ENCODE measurements around the gene WHAMM. TPM values are rescaled to one million over a fixed set of nuclear protein-coding genes. Genes with fewer than 3 reads are reported as not detected.
A peak's percentile ranks its signal among the peaks of the same experiment; 100 is the strongest.
"Not testable (repeated sequence)": the region's sequence is repeated elsewhere in the genome, so short reads cannot be mapped to it uniquely, and the experiment has no call there.

WHAMM gene
- total RNA-seq, 1 experiment from 2014 or later = 4.7 TPM

- DNase-seq (ENCODE audit: low spot score) = not testable (repeated sequence)
These were observed 56.6 kb downstream of the WHAMM start for GRCh38 chr15:82865981-82866380.

GRCh38 chr15:82870727-82871320, 61.4 kb downstream of the WHAMM start:
- DNase-seq (ENCODE audit: low spot score) = no peak

- no peak for DNase-seq (ENCODE audit: low spot score)
These were observed 61.9 kb downstream of the WHAMM start for GRCh38 chr15:82871358-82871757.

- no peak for DNase-seq (ENCODE audit: low spot score)
These were observed 62.5 kb downstream of the WHAMM start for GRCh38 chr15:82871832-82872484.

- DNase-seq (ENCODE audit: low spot score) = no peak
These were observed 63.7 kb downstream of the WHAMM start for GRCh38 chr15:82873000-82873680.

- no peak for DNase-seq (ENCODE audit: low spot score)
These were observed 64.8 kb downstream of the WHAMM start for GRCh38 chr15:82874267-82874666.

- DNase-seq (ENCODE audit: low spot score) = no peak
These were observed 65.5 kb downstream of the WHAMM start for GRCh38 chr15:82874961-82875360.

- DNase-seq (ENCODE audit: low spot score) = peak; percentile 39
These were observed 66.1 kb downstream of the WHAMM start for GRCh38 chr15:82875411-82876003.

- DNase-seq (ENCODE audit: low spot score) = no peak
These were observed 68.4 kb downstream of the WHAMM start for GRCh38 chr15:82877825-82878224.

- no peak for DNase-seq (ENCODE audit: low spot score)
These were observed 68.9 kb downstream of the WHAMM start for GRCh38 chr15:82878325-82878724.

- no peak for DNase-seq (ENCODE audit: low spot score)
These were observed 71.3 kb downstream of the WHAMM start for GRCh38 chr15:82880704-82881103.

- DNase-seq (ENCODE audit: low spot score) = no peak
These were observed 72.3 kb downstream of the WHAMM start for GRCh38 chr15:82881747-82882146.

GRCh38 chr15:82882273-82882928, 73.0 kb downstream of the WHAMM start:
- DNase-seq (ENCODE audit: low spot score) = no peak

Other genes starting within 250 kb of the WHAMM start
- 10.8 and 11.3 TPM in 2 replicates for gene CPEB1, start 162.3 kb upstream of the WHAMM start, total RNA-seq (2014; rRNA removed; shearing (Covaris generic))
- 0.09 and 0.29 TPM in 2 replicates for gene AP3B2, start 99.8 kb upstream of the WHAMM start, total RNA-seq (2014; rRNA removed; shearing (Covaris generic))
- not detected in 2 replicates for gene FSD2, start 3.6 kb upstream of the WHAMM start, total RNA-seq (2014; rRNA removed; shearing (Covaris generic))
- 26.7 and 34.1 TPM in 2 replicates for gene HOMER2, start 143.1 kb downstream of the WHAMM start, total RNA-seq (2014; rRNA removed; shearing (Covaris generic))
- 43.0 and 46.2 TPM in 2 replicates for gene RAMAC, start 176.6 kb downstream of the WHAMM start, total RNA-seq (2014; rRNA removed; shearing (Covaris generic))
- 11.7 and 15.7 TPM in 2 replicates for gene C15orf40, start 202.0 kb downstream of the WHAMM start, total RNA-seq (2014; rRNA removed; shearing (Covaris generic))